OCI-LY7 (cell line): ENCODE data around the gene BTBD18. TPM values are rescaled to one million over a fixed set of nuclear protein-coding genes. Genes with fewer than 3 reads are reported as not detected.
"Not testable (repeated sequence)": the region's sequence is repeated elsewhere in the genome, so short reads cannot be mapped to it uniquely, and the experiment has no call there.

Experiments
- BruUV-seq: library from RNA; stranded (reverse); fragments of 400-500 nt; replicated peaks from 2 replicates; lab custom pipeline; 2021; lab: Mats Ljungman, UMichigan
- CTCF ChIA-PET: fragments of 300-600 bp; sonication (Branson Sonifier 250); formaldehyde crosslinking; loops from one replicate; lab custom pipeline; 2022; ENCODE audit warnings: antibody characterized with exemption; ENCODE audit not compliant: unreplicated experiment; lab: Charles Lee
- POLR2A ChIA-PET: fragments of 300-600 bp; sonication (Branson Sonifier 250); formaldehyde crosslinking; loops from one replicate; lab custom pipeline; 2022; ENCODE audit warnings: antibody characterized with exemption; lab: Charles Lee
- DNase-seq: peaks from one replicate; pipeline ENCODE4 v3.0.0-alpha.2; 2015; ENCODE audit warnings: low spot score
- H2AFZ ChIP-seq: fragments of 200-600 bp; sonication (generic), shearing (Covaris generic); 2 replicates; pipeline ENCODE4 v1.6.1; 2014; ENCODE audit warnings: mild to moderate bottlenecking, antibody characterized with exemption, low read length, moderate library complexity
- H3K27ac ChIP-seq: fragments of 200-600 bp; sonication (generic); 2 replicates; pipeline ENCODE4 v1.5.1; 2014; ENCODE audit warnings: mixed run types, low read depth, mild to moderate bottlenecking, moderate library complexity, low read length, inconsistent platforms; ENCODE audit not compliant: poor library complexity, severe bottlenecking
- H3K36me3 ChIP-seq: fragments of 200-600 bp; sonication (generic); 2 replicates; pipeline ENCODE4 v1.6.1; 2014; ENCODE audit warnings: mild to moderate bottlenecking, antibody characterized with exemption, low read length, moderate library complexity, mixed read lengths; ENCODE audit not compliant: insufficient read depth
- H3K4me1 ChIP-seq: fragments of 200-600 bp; sonication (generic); 2 replicates; pipeline ENCODE4 v1.5.1; 2014; ENCODE audit warnings: mild to moderate bottlenecking, low read length; ENCODE audit not compliant: insufficient read depth, poor library complexity, severe bottlenecking
- H3K4me2 ChIP-seq: fragments of 200-600 bp; sonication (generic); 2 replicates; pipeline ENCODE4 v1.6.1; 2014; ENCODE audit warnings: mild to moderate bottlenecking, low read length
- H3K4me3 ChIP-seq: fragments of 200-600 bp; sonication (generic); 2 replicates; pipeline ENCODE4 v1.5.1; 2014; ENCODE audit warnings: mild to moderate bottlenecking, low read depth, low read length; ENCODE audit not compliant: poor library complexity, severe bottlenecking
- H3K79me2 ChIP-seq: fragments of 200-600 bp; sonication (generic); 2 replicates; pipeline ENCODE4 v1.6.1; 2016; ENCODE audit warnings: low read depth, mild to moderate bottlenecking, low read length, moderate library complexity, mixed read lengths; ENCODE audit not compliant: insufficient read depth
- H3K9me2 ChIP-seq: fragments of 200-600 bp; sonication (generic); 2 replicates; pipeline ENCODE4 v1.6.1; 2016; ENCODE audit warnings: mild to moderate bottlenecking, low read length, mixed read lengths; ENCODE audit not compliant: insufficient read depth
- H3K9me3 ChIP-seq: fragments of 200-600 bp; sonication (generic); 2 replicates; pipeline ENCODE4 v1.6.1; 2014; ENCODE audit warnings: mild to moderate bottlenecking, mixed run types, low read length, mixed read lengths
- H4K20me1 ChIP-seq: fragments of 200-600 bp; sonication (generic); 2 replicates; pipeline ENCODE4 v1.6.1; 2014; ENCODE audit warnings: mild to moderate bottlenecking, antibody characterized with exemption, low read length, moderate library complexity, mixed read lengths; ENCODE audit not compliant: insufficient read depth
- CTCF ChIP-seq: fragments of 200-600 bp; sonication (generic); conservative IDR thresholded peaks from 2 replicates; pipeline ENCODE4 v1.5.1; 2014; ENCODE audit warnings: mild to moderate bottlenecking, antibody characterized with exemption, low read length, moderate library complexity, mixed read lengths
- EZH2phosphoT487 ChIP-seq: fragments of 200-600 bp; sonication (generic); IDR thresholded peaks from 2 replicates; pipeline ENCODE4 v1.6.1; 2018; ENCODE audit warnings: low read depth, borderline replicate concordance, mild to moderate bottlenecking, mixed run types, antibody characterized with exemption, low read length, moderate library complexity, mixed read lengths
- intact Hi-C: fragments of 100-400 bp; cut with micrococcal nuclease; formaldehyde crosslinking; loops from one replicate; pipeline ENCODE4 v1.10.0; 2022; ENCODE audit not compliant: unreplicated experiment
- total RNA-seq, 2 experiments: library from RNA; depleted of rRNA in 1 of 2; stranded (reverse); fragments of >200 nt in 1 of 2; shearing (Covaris generic) in 1 of 2; gene quantifications; 2 replicates each; pipeline ENCODE4 v1.2.3, GENCODE V29; 2014 to 2022

Gene BTBD18
- total RNA-seq, 2 experiments from 2014 or later, result not detected

- TF ChIP-seq CTCF (no peak), EZH2phosphoT487 (no peak)
- peaks cover 3% of the 10 kb centered on the region for H4K20me1 ChIP-seq
- peaks cover 37% of the 10 kb centered on the region for H3K36me3 ChIP-seq
- no peaks in the 10 kb centered on the region for H3K9me3 ChIP-seq
- peak; percentile 85 for DNase-seq
- peak within 1 kb of the TSS; percentile 93 for H3K4me2 ChIP-seq
- H2AFZ ChIP-seq, result peak within 1 kb of the TSS; percentile 80
- peak within 1 kb of the TSS; percentile 82 for H3K27ac ChIP-seq
- intact Hi-C loops, result loop anchor here (1.0 kb wide), 3 partner anchors 30 to 181 kb away; partner anchors contain the start of genes SELENOH and TIMM10
- ChIA-PET POLR2A (interaction anchor here (0.6 kb wide), 1 partner anchor 30 kb away, joined by 4 read pairs; the partner anchor contains the start of gene SELENOH), CTCF (no interaction called here)
- H3K4me1 ChIP-seq, result peaks cover 28% of the 10 kb centered on the region
- TSS peak; percentile 84 for BruUV-seq
- H3K79me2 ChIP-seq, result peaks cover 46% of the 10 kb centered on the region
- H3K4me3 ChIP-seq, result peak within 1 kb of the TSS; percentile 89
- H3K9me2 ChIP-seq, result no peaks in the 10 kb centered on the region
Measured at GRCh38 chr11:57711414-57712255, 40.0 kb downstream of the BTBD18 start, which contains the start of gene MED19. MED19 (minus strand) TSS chr11:57712215; CDS start chr11:57712179, 36 bp downstream.

DNA sequence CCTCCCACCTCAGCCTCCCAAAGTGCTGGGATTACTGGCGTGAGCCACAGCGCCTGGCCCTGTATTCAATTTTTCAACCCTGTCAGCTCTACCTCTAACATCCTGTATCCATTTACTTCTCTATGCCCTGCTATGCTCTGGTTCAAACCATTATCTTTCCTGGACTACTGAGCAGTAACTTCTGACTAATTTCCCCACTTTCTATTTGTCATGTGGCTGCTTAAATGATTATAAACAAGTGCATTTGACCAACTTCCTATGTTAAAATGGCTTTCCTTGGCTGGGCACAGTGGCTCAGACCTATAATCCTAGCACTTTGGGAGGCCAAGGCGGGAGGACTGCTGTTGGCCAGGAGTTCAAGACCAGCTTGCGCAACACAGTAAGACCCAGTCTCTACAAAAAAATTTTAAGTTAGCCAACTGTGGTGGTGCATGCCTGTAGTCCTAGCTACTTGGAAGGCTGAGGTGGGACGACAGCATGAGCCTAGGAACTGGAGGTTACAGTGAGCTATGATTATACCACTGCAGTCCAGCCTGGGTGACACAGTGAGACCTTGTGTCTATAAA is 41.7 kb downstream of the BTBD18 start:
- DNase-seq, result no peak
- ChIA-PET POLR2A (interaction anchor here (0.8 kb wide), 1 partner anchor 48 kb away, joined by 4 read pairs; no protein-coding TSS in a partner anchor), CTCF (interaction anchor here (0.6 kb wide), 1 partner anchor 69 kb away, joined by 3 read pairs; no protein-coding TSS in a partner anchor)
- intact Hi-C loops, result no loop called here
- no peak overlapping the region for H2AFZ ChIP-seq
- H3K36me3 ChIP-seq, result peaks cover 38% of the 10 kb centered on the region
- H3K9me3 ChIP-seq, result no peaks in the 10 kb centered on the region
- no peak for TF ChIP-seq EZH2phosphoT487
- peaks cover 3% of the 10 kb centered on the region for H4K20me1 ChIP-seq
- BruUV-seq, result no TSS peak
- no peak overlapping the region for H3K27ac ChIP-seq
- no peaks in the 10 kb centered on the region for H3K9me2 ChIP-seq
- H3K4me3 ChIP-seq, result no peak overlapping the region
- peaks cover 39% of the 10 kb centered on the region for H3K79me2 ChIP-seq
- H3K4me2 ChIP-seq, result no peak overlapping the region
- H3K4me1 ChIP-seq, result peaks cover 28% of the 10 kb centered on the region

DNA sequence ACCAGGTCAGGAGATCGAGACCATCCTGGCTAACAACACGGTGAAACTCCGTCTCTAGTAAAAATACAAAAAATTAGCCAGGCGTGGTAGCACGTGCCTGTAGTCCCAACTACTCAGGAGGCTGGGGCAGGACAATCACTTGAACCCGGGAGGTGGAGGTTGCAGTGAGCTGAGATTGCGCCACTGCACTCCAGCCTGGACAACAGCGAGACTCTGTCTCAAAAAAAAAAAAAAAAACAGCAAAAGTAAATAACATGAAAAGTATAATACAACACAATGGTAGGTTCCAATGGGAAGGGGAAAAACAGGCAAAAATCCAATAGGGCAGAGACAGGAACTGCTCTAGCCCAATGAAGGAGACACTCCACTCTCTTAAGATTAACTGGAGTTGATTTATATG is 46.2 kb downstream of the BTBD18 start:
- H3K4me1 ChIP-seq, H3K9me3 ChIP-seq, CTCF ChIA-PET, H3K9me2 ChIP-seq, BruUV-seq, H3K27ac ChIP-seq, intact Hi-C loops, H2AFZ ChIP-seq, H4K20me1 ChIP-seq, H3K4me3 ChIP-seq, DNase-seq, H3K4me2 ChIP-seq, H3K79me2 ChIP-seq: not testable (repeated sequence)
- peaks cover 56% of the 10 kb centered on the region for H3K36me3 ChIP-seq
- POLR2A ChIA-PET, result interaction anchor here (0.6 to 2.5 kb wide), 2 partner anchors 12 to 343 kb away, joined by 3 to 7 read pairs; no protein-coding TSS in a partner anchor
